ENCODE data around the gene RNF115.
"Not testable (repeated sequence)": the region's sequence is repeated elsewhere in the genome, so short reads cannot be mapped to it uniquely, and the experiment has no call there.

RNF115 gene

GRCh38 chr1:145777357-145778145 is 46.3 kb downstream of the RNF115 start:
- no peaks in the 10 kb centered on the region for H3K4me1 Mint-ChIP-seq (ENCODE audit: low read depth)
- no peaks in the 10 kb centered on the region for H3K27me3 Mint-ChIP-seq
- H3K27ac Mint-ChIP-seq, result no peak overlapping the region
- H3K4me3 Mint-ChIP-seq, result no peak overlapping the region
- intact Hi-C loops (cut with micrococcal nuclease), result no loop called here
- peaks cover 48% of the 10 kb centered on the region for H3K36me3 Mint-ChIP-seq (ENCODE audit: low read depth)
- no peaks in the 10 kb centered on the region for H3K9me3 Mint-ChIP-seq

- H3K27me3 Mint-ChIP-seq, result no peaks in the 10 kb centered on the region
Measured at GRCh38 chr1:145773423-145773822, 50.5 kb downstream of the RNF115 start.

DNA sequence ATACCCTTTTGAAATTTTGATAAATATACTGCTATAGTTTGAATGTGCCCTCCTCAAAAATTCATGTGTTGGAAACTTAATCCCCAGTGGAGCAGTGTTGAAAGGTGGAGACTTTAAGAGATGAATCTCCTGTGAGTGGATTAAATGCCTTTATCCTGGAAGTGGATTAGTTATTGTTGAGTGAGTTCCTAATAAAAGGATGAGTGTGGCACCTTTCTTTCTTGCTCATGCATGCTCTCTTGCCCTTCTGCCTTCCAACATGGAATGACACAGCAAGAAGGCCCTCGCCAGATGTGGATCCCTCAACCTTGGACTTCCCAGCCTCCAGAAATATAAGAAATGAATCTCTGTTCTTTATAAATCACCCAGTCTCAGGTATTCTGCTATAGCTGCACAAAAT is 52.8 kb downstream of the RNF115 start:
- Mint-ChIP-seq H3K4me1 (ENCODE audit: low read depth) (no peaks in the 10 kb centered on the region), H3K36me3 (ENCODE audit: low read depth) (peaks cover 67% of the 10 kb centered on the region), H3K9me3 (no peaks in the 10 kb centered on the region), H3K27me3 (no peaks in the 10 kb centered on the region), H3K4me3 (no peak overlapping the region), H3K27ac (no peak overlapping the region)
- intact Hi-C loops (cut with micrococcal nuclease), result no loop called here

More at GRCh38 chr1:145773423-145773822, 50.5 kb downstream of the RNF115 start:
- no peaks in the 10 kb centered on the region for H3K9me3 Mint-ChIP-seq
- H3K36me3 Mint-ChIP-seq (ENCODE audit: low read depth), result peaks cover 50% of the 10 kb centered on the region
- no peak overlapping the region for H3K27ac Mint-ChIP-seq
- H3K4me1 Mint-ChIP-seq (ENCODE audit: low read depth), result no peaks in the 10 kb centered on the region
- no peak overlapping the region for H3K4me3 Mint-ChIP-seq
- intact Hi-C loops (cut with micrococcal nuclease), result no loop called here

DNA sequence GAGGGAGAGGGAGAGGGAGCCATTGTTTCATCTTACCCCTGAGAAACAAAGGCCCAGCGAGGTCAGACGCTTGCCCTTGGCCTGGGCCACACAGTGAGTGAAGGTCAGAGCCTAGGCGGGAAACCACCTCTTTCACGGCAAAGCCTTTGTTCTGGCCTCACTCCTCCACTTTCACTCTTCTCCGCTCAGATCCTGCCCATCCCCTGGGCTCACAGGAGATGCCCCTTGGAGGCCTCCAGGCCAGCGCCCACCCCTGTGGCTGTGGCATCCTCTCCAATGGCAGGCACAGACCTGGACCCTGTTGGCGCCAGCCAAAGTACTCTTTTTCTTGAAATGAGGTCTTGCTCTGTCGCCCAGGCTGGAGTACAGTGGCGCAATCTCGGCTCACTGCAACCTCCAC is 55.9 kb downstream of the RNF115 start:
- H3K9me3 Mint-ChIP-seq; H3K4me1 Mint-ChIP-seq (ENCODE audit: low read depth); H3K4me3 Mint-ChIP-seq; intact Hi-C loops (cut with micrococcal nuclease); H3K27me3 Mint-ChIP-seq; H3K27ac Mint-ChIP-seq: not testable (repeated sequence)
- H3K36me3 Mint-ChIP-seq (ENCODE audit: low read depth), result peaks cover 76% of the 10 kb centered on the region

- H3K27me3 Mint-ChIP-seq; H3K4me1 Mint-ChIP-seq (ENCODE audit: low read depth); H3K4me3 Mint-ChIP-seq; H3K9me3 Mint-ChIP-seq; intact Hi-C loops (cut with micrococcal nuclease); H3K27ac Mint-ChIP-seq: not testable (repeated sequence)
- peaks cover 76% of the 10 kb centered on the region for H3K36me3 Mint-ChIP-seq (ENCODE audit: low read depth)
Measured at GRCh38 chr1:145766926-145767325, 57.0 kb downstream of the RNF115 start.

DNA sequence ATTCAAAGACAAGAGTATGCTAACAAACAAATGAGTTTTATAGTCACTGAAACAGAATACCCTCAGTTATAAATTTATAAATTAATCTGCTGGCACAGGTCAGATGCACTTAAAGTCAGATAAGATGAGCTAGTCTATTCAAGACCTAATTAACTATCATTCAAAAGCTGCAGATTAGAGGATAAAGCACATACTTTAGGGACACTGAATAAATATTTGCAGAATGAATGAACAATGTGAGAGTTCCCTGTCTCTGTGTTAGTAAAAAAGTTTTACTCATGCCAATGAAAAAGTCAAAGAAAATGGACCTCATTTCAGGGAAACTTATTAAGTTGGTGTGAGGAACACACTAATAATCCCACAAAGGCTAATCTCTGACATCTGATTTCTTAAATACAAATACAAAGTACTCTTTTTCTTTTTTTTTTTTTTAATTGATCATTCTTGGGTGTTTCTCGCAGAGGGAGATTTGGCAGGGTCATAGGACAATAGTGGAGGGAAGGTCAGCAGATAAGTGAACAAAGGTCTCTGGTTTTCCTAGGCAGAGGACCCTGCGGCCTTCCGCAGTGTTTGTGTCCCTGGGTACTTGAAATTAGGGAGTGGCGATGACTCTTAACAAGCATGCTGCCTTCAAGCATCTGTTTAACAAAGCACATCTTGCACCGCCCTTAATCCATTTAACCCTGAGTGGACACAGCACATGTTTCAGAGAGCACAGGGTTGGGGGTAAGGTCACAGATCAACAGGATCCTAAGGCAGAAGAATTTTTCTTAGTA is 58.1 kb downstream of the RNF115 start:
- H3K4me3 Mint-ChIP-seq; intact Hi-C loops (cut with micrococcal nuclease); H3K27ac Mint-ChIP-seq; H3K27me3 Mint-ChIP-seq; H3K4me1 Mint-ChIP-seq (ENCODE audit: low read depth): not testable (repeated sequence)
- H3K9me3 Mint-ChIP-seq, result peaks cover 15% of the 10 kb centered on the region
- peaks cover 76% of the 10 kb centered on the region for H3K36me3 Mint-ChIP-seq (ENCODE audit: low read depth)

DNA sequence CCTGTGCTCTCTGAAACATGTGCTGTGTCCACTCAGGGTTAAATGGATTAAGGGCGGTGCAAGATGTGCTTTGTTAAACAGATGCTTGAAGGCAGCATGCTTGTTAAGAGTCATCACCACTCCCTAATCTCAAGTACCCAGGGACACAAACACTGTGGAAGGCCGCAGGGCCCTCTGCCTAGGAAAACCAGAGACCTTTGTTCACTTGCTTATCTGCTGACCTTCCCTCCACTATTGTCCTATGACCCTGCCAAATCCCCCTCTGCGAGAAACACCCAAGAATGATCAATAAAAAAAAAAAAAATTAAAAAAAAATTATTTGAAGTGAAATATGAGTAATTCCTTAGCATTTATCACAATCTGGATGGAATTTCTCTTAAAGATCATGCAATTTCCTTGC is 58.8 kb downstream of the RNF115 start:
- intact Hi-C loops (cut with micrococcal nuclease); H3K4me3 Mint-ChIP-seq; H3K4me1 Mint-ChIP-seq (ENCODE audit: low read depth); H3K27me3 Mint-ChIP-seq; H3K27ac Mint-ChIP-seq: not testable (repeated sequence)
- H3K9me3 Mint-ChIP-seq, result peaks cover 19% of the 10 kb centered on the region
- H3K36me3 Mint-ChIP-seq (ENCODE audit: low read depth), result peaks cover 78% of the 10 kb centered on the region

GRCh38 chr1:145764231-145764940 is 59.5 kb downstream of the RNF115 start:
- intact Hi-C loops (cut with micrococcal nuclease); H3K27me3 Mint-ChIP-seq; H3K4me1 Mint-ChIP-seq (ENCODE audit: low read depth); H3K27ac Mint-ChIP-seq; H3K4me3 Mint-ChIP-seq: not testable (repeated sequence)
- peaks cover 81% of the 10 kb centered on the region for H3K36me3 Mint-ChIP-seq (ENCODE audit: low read depth)
- H3K9me3 Mint-ChIP-seq, result peaks cover 19% of the 10 kb centered on the region

DNA sequence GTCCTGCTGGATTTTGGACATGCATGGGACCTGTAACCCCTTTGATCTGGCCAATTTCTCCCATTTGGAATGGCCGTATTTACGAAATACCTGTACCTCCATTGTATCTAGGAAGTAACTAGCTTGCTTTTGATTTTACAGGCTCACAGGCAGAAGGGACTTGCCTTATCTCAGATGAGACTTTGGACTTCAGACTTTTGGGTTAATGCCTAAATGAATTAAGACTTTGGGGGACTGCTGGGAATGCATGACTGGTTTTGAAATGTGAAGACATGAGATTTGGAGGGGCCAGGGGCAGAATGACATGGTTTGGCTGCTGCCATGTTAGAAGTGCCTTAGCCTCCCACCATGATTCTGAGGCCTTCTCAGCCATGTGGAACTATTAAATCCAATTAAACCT is 61.9 kb downstream of the RNF115 start:
- intact Hi-C loops (cut with micrococcal nuclease); H3K27ac Mint-ChIP-seq; H3K27me3 Mint-ChIP-seq; H3K4me3 Mint-ChIP-seq; H3K4me1 Mint-ChIP-seq (ENCODE audit: low read depth): not testable (repeated sequence)
- peaks cover 85% of the 10 kb centered on the region for H3K36me3 Mint-ChIP-seq (ENCODE audit: low read depth)
- peaks cover 19% of the 10 kb centered on the region for H3K9me3 Mint-ChIP-seq

DNA sequence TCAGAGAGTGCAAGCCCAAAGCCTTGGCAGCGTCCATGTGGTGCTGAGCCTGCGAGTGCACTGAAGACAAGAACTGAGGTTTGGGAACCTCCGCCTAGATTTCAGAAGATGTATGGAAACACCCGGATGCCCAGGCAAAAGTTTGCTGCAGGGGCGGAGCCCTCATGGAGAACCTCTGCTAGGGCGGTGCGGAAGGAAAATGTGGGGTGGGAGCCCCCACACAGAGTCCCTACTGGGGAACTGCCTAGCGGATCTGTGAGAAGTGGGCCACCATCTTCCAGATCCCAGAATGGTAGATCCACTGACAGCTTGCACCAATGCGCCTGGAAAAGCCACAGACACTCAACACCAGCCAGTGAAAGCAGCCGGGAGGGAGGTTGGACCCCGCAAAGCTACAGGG is 62.4 kb downstream of the RNF115 start:
- H3K4me3 Mint-ChIP-seq; H3K4me1 Mint-ChIP-seq (ENCODE audit: low read depth); intact Hi-C loops (cut with micrococcal nuclease); H3K27ac Mint-ChIP-seq; H3K27me3 Mint-ChIP-seq: not testable (repeated sequence)
- Mint-ChIP-seq H3K36me3 (ENCODE audit: low read depth) (peaks cover 88% of the 10 kb centered on the region), H3K9me3 (peaks cover 19% of the 10 kb centered on the region)

- H3K9me3 Mint-ChIP-seq, result peaks cover 19% of the 10 kb centered on the region
- H3K4me1 Mint-ChIP-seq (ENCODE audit: low read depth); intact Hi-C loops (cut with micrococcal nuclease); H3K4me3 Mint-ChIP-seq; H3K27me3 Mint-ChIP-seq; H3K27ac Mint-ChIP-seq: not testable (repeated sequence)
- peaks cover 93% of the 10 kb centered on the region for H3K36me3 Mint-ChIP-seq (ENCODE audit: low read depth)
Measured at GRCh38 chr1:145760395-145760949, 63.4 kb downstream of the RNF115 start.

GRCh38 chr1:145759721-145760120 is 64.2 kb downstream of the RNF115 start:
- no peak overlapping the region for H3K4me3 Mint-ChIP-seq

GRCh38 chr1:145758575-145758974 is 65.3 kb downstream of the RNF115 start:
- H3K4me3 Mint-ChIP-seq, result no peak overlapping the region
- H3K36me3 Mint-ChIP-seq (ENCODE audit: low read depth), result peaks cover 90% of the 10 kb centered on the region
- H3K9me3 Mint-ChIP-seq, result peaks cover 19% of the 10 kb centered on the region
- H3K27me3 Mint-ChIP-seq, result no peaks in the 10 kb centered on the region
- H3K4me1 Mint-ChIP-seq (ENCODE audit: low read depth), result peaks cover 5% of the 10 kb centered on the region
- no peak overlapping the region for H3K27ac Mint-ChIP-seq
- intact Hi-C loops (cut with micrococcal nuclease), result no loop called here

More at GRCh38 chr1:145759721-145760120, 64.2 kb downstream of the RNF115 start:
- Mint-ChIP-seq H3K36me3 (ENCODE audit: low read depth) (peaks cover 95% of the 10 kb centered on the region), H3K27ac (no peak overlapping the region), H3K4me1 (ENCODE audit: low read depth) (peaks cover 5% of the 10 kb centered on the region), H3K27me3 (no peaks in the 10 kb centered on the region), H3K9me3 (peaks cover 19% of the 10 kb centered on the region)
- intact Hi-C loops (cut with micrococcal nuclease), result no loop called here

- peaks cover 85% of the 10 kb centered on the region for H3K36me3 Mint-ChIP-seq (ENCODE audit: low read depth)
- intact Hi-C loops (cut with micrococcal nuclease), result no loop called here
- H3K27ac Mint-ChIP-seq, result no peak overlapping the region
- H3K4me3 Mint-ChIP-seq, result no peak overlapping the region
- no peaks in the 10 kb centered on the region for H3K27me3 Mint-ChIP-seq
- peaks cover 5% of the 10 kb centered on the region for H3K4me1 Mint-ChIP-seq (ENCODE audit: low read depth)
- H3K9me3 Mint-ChIP-seq, result peaks cover 19% of the 10 kb centered on the region
Measured at GRCh38 chr1:145758116-145758515, 65.8 kb downstream of the RNF115 start.

All from dendritic cell treated with granulocyte-macrophage colony-stimulating factor and Interleukin-4, amounts not matched to agents 40 ng/mL and 50 ng/mL, for 4 days (primary cell).